ENCODE data around the gene WDR17. TPM values are rescaled to one million over a fixed set of nuclear protein-coding genes. Genes with fewer than 3 reads are reported as not detected.

Gene WDR17
- total and polyA plus RNA-seq, 2 of the 8 experiments (the other 6 are each of a cell fraction or from before 2014, with no cell fraction given): 1.4 to 3.3 TPM

DNA sequence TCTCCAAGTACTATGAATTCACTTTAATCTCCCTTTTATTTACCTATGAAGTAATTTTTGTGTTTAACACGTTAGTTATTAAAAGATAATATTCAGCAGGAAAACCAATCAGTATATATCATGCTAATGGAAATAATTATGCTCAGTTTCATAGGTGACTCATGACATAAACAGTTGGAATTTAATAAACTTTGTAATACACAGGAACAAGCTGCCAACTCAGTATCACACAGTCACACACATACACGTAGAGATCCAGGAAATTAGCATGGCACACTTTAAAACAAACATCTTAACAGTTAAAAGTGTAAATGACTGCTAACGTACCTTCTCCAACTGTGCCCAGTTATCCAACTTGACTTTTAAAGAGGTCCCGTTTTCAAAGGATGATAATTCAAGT is 127.5 kb downstream of the WDR17 start (continued):
- TF ChIP-seq, protein P1, sequence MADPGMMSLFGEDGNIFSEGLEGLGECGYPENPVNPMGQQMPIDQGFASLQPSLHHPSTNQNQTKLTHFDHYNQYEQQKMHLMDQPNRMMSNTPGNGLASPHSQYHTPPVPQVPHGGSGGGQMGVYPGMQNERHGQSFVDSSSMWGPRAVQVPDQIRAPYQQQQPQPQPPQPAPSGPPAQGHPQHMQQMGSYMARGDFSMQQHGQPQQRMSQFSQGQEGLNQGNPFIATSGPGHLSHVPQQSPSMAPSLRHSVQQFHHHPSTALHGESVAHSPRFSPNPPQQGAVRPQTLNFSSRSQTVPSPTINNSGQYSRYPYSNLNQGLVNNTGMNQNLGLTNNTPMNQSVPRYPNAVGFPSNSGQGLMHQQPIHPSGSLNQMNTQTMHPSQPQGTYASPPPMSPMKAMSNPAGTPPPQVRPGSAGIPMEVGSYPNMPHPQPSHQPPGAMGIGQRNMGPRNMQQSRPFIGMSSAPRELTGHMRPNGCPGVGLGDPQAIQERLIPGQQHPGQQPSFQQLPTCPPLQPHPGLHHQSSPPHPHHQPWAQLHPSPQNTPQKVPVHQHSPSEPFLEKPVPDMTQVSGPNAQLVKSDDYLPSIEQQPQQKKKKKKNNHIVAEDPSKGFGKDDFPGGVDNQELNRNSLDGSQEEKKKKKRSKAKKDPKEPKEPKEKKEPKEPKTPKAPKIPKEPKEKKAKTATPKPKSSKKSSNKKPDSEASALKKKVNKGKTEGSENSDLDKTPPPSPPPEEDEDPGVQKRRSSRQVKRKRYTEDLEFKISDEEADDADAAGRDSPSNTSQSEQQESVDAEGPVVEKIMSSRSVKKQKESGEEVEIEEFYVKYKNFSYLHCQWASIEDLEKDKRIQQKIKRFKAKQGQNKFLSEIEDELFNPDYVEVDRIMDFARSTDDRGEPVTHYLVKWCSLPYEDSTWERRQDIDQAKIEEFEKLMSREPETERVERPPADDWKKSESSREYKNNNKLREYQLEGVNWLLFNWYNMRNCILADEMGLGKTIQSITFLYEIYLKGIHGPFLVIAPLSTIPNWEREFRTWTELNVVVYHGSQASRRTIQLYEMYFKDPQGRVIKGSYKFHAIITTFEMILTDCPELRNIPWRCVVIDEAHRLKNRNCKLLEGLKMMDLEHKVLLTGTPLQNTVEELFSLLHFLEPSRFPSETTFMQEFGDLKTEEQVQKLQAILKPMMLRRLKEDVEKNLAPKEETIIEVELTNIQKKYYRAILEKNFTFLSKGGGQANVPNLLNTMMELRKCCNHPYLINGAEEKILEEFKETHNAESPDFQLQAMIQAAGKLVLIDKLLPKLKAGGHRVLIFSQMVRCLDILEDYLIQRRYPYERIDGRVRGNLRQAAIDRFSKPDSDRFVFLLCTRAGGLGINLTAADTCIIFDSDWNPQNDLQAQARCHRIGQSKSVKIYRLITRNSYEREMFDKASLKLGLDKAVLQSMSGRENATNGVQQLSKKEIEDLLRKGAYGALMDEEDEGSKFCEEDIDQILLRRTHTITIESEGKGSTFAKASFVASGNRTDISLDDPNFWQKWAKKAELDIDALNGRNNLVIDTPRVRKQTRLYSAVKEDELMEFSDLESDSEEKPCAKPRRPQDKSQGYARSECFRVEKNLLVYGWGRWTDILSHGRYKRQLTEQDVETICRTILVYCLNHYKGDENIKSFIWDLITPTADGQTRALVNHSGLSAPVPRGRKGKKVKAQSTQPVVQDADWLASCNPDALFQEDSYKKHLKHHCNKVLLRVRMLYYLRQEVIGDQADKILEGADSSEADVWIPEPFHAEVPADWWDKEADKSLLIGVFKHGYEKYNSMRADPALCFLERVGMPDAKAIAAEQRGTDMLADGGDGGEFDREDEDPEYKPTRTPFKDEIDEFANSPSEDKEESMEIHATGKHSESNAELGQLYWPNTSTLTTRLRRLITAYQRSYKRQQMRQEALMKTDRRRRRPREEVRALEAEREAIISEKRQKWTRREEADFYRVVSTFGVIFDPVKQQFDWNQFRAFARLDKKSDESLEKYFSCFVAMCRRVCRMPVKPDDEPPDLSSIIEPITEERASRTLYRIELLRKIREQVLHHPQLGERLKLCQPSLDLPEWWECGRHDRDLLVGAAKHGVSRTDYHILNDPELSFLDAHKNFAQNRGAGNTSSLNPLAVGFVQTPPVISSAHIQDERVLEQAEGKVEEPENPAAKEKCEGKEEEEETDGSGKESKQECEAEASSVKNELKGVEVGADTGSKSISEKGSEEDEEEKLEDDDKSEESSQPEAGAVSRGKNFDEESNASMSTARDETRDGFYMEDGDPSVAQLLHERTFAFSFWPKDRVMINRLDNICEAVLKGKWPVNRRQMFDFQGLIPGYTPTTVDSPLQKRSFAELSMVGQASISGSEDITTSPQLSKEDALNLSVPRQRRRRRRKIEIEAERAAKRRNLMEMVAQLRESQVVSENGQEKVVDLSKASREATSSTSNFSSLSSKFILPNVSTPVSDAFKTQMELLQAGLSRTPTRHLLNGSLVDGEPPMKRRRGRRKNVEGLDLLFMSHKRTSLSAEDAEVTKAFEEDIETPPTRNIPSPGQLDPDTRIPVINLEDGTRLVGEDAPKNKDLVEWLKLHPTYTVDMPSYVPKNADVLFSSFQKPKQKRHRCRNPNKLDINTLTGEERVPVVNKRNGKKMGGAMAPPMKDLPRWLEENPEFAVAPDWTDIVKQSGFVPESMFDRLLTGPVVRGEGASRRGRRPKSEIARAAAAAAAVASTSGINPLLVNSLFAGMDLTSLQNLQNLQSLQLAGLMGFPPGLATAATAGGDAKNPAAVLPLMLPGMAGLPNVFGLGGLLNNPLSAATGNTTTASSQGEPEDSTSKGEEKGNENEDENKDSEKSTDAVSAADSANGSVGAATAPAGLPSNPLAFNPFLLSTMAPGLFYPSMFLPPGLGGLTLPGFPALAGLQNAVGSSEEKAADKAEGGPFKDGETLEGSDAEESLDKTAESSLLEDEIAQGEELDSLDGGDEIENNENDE (IDR thresholded peaks at IDR 0.05; ENCODE audit: insufficient replicate concordance, low read length): no peak
- no peak for TF ChIP-seq SRF (IDR thresholded peaks at IDR 0.05; ENCODE audit: low read depth, low read length)
- no peak for TF ChIP-seq SIRT6 (IDR thresholded peaks at IDR 0.05; ENCODE audit: low read length)
